Retinal pigment epithelial cell (primary cell): ENCODE data around the gene PITPNC1.

Experiments
- DNase-seq: peaks from one replicate; pipeline ENCODE4 v3.0.0-alpha.2; 2010; ENCODE audit warnings: low read depth
- H3K4me3 ChIP-seq: 2 replicates; pipeline ENCODE4 v1.5.1; 2011; ENCODE audit warnings: mild to moderate bottlenecking, low read length, control low read depth, moderate library complexity
- TF ChIP-seq, protein P1 (sequence below): conservative IDR thresholded peaks from 2 replicates; pipeline ENCODE4 v1.5.1; 2011; ENCODE audit warnings: low read depth, low read length, control low read depth, inconsistent platforms

PITPNC1 gene

DNA sequence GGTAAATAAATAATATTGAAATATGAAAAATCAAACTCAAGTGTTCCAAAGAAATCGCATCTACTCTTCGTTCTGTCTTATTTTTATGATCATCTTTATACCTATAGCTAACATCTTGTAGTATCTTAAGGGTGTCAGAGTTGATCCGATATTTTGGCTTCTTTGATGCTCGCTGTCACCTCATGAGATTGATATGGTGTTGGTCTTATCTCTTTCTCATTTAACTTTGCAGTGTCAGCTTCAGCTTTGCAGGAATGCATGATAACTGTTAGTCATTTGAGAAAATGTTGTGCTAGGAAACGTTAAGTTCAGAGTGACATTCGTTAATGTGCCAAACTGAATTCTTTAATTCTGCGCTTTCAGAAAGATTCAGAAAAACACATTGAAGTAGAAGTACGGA lies 360.1 kb downstream of the PITPNC1 start:
- TF ChIP-seq, protein P1, sequence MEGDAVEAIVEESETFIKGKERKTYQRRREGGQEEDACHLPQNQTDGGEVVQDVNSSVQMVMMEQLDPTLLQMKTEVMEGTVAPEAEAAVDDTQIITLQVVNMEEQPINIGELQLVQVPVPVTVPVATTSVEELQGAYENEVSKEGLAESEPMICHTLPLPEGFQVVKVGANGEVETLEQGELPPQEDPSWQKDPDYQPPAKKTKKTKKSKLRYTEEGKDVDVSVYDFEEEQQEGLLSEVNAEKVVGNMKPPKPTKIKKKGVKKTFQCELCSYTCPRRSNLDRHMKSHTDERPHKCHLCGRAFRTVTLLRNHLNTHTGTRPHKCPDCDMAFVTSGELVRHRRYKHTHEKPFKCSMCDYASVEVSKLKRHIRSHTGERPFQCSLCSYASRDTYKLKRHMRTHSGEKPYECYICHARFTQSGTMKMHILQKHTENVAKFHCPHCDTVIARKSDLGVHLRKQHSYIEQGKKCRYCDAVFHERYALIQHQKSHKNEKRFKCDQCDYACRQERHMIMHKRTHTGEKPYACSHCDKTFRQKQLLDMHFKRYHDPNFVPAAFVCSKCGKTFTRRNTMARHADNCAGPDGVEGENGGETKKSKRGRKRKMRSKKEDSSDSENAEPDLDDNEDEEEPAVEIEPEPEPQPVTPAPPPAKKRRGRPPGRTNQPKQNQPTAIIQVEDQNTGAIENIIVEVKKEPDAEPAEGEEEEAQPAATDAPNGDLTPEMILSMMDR: no peak
- DNase-seq: no peak
- H3K4me3 ChIP-seq: no peak overlapping the region

DNA sequence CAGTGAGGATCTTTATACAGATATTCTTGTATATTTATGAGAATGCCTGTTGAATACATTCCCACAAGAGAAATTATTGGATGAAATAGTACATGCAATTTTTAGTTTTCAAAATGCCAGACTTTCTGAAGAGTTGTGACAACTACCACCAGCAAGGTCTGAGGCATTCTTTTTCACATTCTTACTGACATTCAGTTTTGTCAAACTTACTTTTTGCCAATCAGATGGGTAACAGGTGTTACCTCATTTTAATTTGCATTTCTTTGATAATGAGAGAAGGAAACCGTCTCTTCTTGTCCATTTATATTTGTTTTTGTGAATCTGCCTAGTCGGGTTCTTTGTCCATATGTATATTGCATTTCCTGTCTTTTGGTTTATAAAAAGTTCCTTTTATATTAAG lies 364.9 kb downstream of the PITPNC1 start:
- TF ChIP-seq, protein P1: no peak
- no peak overlapping the region for H3K4me3 ChIP-seq
- no peak for DNase-seq
